ENCODE results near the gene SIT1. TPM values are rescaled to one million over a fixed set of nuclear protein-coding genes. Genes with fewer than 3 reads are reported as not detected.

Gene SIT1
- total RNA-seq, 1 experiment from 2014 or later, result not detected

DNA sequence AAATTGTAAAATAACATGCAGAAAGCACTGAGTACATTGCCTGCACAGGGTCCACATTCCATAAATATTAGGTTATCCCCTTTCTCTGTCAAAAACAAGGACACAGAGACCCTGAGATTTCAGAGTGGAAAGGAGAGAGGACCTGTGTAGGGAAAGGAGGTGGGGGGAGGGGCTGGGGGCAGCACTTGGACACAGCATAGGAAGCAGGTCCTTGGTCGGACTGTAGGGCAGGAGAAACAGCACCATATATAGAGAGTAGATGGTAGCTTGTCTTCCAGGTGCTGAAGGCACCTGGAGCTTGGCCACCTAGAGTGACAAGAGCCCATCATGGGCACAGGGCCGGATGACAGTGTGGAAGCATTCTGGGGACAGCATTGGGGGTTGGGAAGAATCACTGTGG, 36.6 kb upstream of the SIT1 start:
- H3K4me1 ChIP-seq, result peaks cover 13% of the 10 kb centered on the region
- no peaks in the 10 kb centered on the region for H3K9me3 ChIP-seq (replicated peaks)
- peaks cover 53% of the 10 kb centered on the region for H3K36me3 ChIP-seq
- no peak overlapping the region for H3K27ac ChIP-seq
- H3K27me3 ChIP-seq, result no peaks in the 10 kb centered on the region
- H3K4me3 ChIP-seq, result no peak overlapping the region
- DNase-seq, result no peak

DNA sequence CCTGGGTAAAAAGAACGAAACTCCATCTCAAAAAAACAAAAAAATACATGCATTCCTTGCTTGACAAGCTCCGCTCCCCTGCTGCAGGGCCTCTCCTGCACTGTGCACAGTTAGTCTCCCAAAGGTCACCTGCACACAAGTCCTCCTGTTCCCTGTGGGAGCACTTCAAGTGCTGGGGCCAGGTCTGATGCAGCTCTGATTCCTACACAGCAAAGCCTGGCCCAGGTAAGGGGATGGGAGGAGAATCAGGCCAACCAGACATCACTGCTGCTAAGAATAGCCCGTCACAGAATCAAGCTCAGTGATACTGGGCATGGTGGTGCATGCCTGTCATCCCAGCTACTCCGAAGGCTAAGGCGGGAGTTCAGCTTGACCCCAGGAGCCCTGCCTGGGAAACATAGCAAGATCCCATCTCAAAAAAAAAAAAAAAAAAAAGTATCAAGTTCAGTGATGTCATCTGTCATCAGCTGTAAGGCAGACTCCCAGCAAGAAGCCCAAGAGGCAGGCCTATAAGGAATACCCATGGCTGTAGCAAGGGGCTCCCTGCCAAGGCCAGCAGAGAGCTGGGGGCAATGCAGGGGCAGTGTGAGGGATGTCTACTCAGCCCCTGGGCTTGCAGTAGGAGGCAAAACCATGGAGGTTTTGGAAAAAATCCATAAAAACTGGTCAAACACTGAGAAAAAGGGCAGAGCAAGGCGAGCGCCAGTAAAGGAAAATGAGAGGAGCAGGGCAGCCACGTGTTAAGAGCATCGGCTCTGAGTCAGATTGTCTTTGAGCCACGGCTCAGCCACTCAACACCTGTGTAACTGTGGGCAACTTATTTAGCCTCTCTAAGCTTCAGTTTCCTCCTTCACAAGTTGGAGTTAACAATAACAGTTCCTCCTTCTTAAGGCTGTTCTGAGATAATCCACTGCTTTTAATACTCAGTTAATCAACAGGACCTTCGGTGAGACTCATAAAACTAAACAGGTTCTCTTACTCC, 35.8 kb upstream of the SIT1 start:
- Histone ChIP-seq H3K27me3 (no peaks in the 10 kb centered on the region), H3K4me3 (no peak overlapping the region), H3K4me1 (peaks cover 13% of the 10 kb centered on the region), H3K27ac (no peak overlapping the region), H3K9me3 (replicated peaks) (no peaks in the 10 kb centered on the region), H3K36me3 (peaks cover 53% of the 10 kb centered on the region)
- DNase-seq, result no peak

DNA sequence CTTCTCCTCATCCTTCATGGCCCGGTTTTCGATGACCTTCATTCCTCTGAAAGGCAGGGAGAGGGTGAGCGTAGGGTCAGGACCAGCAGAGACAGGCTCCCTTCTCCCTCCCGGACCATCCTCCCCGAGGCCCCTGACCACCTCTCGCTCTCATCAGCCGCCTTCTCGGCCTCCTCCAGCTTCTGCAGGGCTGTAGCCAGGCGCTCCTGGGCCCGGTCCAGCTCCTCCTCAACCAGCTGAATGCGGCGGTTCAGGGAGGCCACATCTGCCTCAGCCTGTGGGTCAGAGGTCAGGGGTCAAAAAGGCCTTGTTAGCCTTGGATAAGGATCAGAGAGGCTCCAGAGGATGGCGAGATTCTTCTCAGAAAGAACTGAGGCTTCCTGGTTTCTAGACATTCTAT, 34.8 kb upstream of the SIT1 start:
- Histone ChIP-seq H3K27ac (no peak overlapping the region), H3K4me3 (no peak overlapping the region), H3K4me1 (peaks cover 13% of the 10 kb centered on the region), H3K9me3 (replicated peaks) (no peaks in the 10 kb centered on the region), H3K27me3 (no peaks in the 10 kb centered on the region), H3K36me3 (peaks cover 53% of the 10 kb centered on the region)
- DNase-seq, result no peak

DNA sequence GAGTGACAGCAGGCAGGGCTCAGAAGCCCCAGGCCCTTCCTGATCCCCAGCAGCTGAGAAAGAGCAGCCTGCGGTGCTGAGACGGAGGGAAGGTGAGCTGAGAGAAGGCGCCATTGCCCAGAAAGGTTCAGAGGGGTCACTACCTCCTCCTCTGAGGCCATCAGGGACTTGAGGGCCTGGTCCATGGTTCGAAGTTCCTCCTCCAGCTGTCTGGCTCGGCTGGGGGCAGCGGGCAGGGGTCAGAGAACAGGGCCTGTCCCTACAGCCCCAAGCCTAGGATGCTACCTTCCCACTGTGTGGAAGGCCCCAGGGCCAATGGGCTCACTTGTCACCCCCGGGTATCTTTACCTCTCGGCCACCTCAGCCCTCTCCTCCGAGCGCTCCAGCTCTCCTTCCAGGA, 34.2 kb upstream of the SIT1 start:
- Histone ChIP-seq H3K27me3 (no peaks in the 10 kb centered on the region), H3K36me3 (peaks cover 53% of the 10 kb centered on the region), H3K4me1 (peaks cover 13% of the 10 kb centered on the region), H3K27ac (no peak overlapping the region), H3K9me3 (replicated peaks) (no peaks in the 10 kb centered on the region), H3K4me3 (no peak overlapping the region)
- no peak for DNase-seq

DNA sequence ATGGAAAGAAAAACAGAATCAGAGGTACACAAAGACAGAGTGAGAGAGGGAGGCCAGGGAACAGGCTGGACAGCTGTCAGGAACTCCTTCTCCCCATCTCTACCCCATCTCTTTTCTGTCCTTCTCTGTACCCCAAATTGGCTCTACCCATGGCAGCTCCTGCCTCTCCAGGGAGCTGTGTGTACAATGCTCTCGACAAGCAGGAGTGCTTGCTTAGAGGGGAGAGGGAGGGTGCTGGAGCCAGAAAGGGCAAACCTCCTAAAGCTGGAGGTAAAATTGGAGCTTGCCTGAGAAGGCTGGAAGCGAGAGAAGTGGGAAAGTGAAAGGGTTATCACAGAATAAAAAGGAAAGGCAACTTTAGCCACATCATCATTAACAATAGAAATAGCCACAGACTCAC, 32.6 kb upstream of the SIT1 start:
- no peak overlapping the region for H3K4me3 ChIP-seq
- H3K36me3 ChIP-seq, result peaks cover 53% of the 10 kb centered on the region
- no peaks in the 10 kb centered on the region for H3K9me3 ChIP-seq (replicated peaks)
- no peak overlapping the region for H3K27ac ChIP-seq
- DNase-seq, result no peak
- peaks cover 11% of the 10 kb centered on the region for H3K4me1 ChIP-seq
- H3K27me3 ChIP-seq, result no peaks in the 10 kb centered on the region

DNA sequence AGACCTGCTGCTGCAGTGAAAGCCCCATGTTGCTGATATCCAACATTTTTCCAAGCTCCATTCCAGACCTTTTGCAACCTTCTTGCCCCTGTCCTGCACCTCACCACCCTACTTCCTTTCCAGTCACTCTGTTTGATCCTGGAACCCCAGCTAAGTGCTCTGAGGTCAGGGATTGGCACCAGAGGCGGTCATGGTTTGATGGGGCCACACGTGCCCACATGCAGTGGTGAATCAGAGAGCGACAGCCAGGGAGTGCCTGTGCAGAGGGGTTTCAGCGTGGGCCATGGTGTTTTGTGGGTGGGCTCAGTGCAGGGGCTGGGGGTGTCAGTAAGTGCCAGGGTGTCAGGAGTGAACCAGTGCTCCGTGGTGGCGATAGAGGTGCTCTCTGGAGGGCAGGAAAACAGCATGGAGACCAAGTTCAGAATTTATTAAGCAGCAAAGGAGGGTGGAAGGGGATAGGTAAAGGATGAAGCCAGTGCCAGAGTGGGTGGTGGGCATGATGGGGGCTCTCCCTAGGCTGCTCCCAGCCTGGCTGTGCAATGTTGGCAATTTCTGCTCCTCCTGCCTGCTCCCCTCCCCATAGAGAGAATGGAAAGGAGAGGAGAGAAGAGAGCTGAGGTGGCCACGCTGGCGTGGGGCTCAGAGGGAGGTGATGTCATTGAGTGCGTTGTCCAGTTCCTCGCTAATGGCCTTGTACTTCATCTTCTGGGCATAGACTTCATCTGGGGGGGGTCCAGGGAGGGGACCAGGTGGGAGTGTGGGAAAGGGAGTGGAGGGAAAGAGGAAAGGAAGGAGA, 32.0 kb upstream of the SIT1 start:
- peaks cover 5% of the 10 kb centered on the region for H3K4me1 ChIP-seq
- H3K27ac ChIP-seq, result no peak overlapping the region

GRCh38 chr9:35682051-35682450, 31.3 kb upstream of the SIT1 start:
- no peak overlapping the region for H3K4me3 ChIP-seq
- no peak for DNase-seq
- no peaks in the 10 kb centered on the region; the same call in 1 of the 2 replicates for H3K4me1 ChIP-seq
- no peaks in the 10 kb centered on the region for H3K9me3 ChIP-seq (replicated peaks)
- no peaks in the 10 kb centered on the region for H3K27me3 ChIP-seq
- H3K27ac ChIP-seq, result no peak overlapping the region
- peaks cover 41% of the 10 kb centered on the region for H3K36me3 ChIP-seq

More for the DNA sequence above, 32.0 kb upstream of the SIT1 start:
- Histone ChIP-seq H3K36me3 (peaks cover 48% of the 10 kb centered on the region), H3K9me3 (replicated peaks) (no peaks in the 10 kb centered on the region), H3K27me3 (no peaks in the 10 kb centered on the region), H3K4me3 (no peak overlapping the region)
- DNase-seq, result no peak

DNA sequence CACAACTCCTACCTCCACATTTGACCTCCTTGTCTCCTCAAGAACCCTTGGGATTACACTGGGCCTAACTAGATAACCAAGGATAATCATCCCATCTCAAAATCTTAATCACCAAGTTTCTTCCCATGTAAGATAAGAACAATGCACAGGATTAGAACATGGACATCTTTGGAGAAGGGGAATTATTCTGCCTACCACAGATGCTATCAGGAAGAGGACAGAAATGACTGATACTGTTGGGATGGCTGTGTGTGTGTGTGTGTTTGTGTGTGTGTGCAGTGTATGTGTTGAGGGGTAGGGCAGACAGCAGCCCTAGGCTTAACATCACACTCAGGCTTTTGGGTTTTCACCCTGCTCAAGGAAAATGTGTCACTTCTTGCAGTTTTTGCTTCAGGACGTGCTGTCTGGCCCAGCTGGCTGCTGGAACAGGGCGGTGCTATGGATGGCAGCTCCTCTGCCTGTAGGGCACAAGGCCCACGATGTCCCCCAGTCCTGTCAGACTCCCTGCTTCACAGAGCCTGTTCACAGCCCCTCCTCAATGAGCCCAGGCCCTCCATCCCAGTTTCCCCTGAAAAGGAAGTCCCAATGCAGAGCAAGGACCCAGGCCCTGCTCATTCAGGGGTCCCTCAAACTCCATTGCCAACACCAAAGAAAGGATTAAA, 30.7 kb upstream of the SIT1 start:
- DNase-seq, result no peak
- no peaks in the 10 kb centered on the region for H3K4me1 ChIP-seq
- no peaks in the 10 kb centered on the region for H3K9me3 ChIP-seq (replicated peaks)
- H3K36me3 ChIP-seq, result peaks cover 41% of the 10 kb centered on the region
- H3K4me3 ChIP-seq, result no peak overlapping the region
- H3K27me3 ChIP-seq, result no peaks in the 10 kb centered on the region
- no peak overlapping the region for H3K27ac ChIP-seq

GRCh38 chr9:35680331-35681105, 29.8 kb upstream of the SIT1 start:
- no peak for DNase-seq

DNA sequence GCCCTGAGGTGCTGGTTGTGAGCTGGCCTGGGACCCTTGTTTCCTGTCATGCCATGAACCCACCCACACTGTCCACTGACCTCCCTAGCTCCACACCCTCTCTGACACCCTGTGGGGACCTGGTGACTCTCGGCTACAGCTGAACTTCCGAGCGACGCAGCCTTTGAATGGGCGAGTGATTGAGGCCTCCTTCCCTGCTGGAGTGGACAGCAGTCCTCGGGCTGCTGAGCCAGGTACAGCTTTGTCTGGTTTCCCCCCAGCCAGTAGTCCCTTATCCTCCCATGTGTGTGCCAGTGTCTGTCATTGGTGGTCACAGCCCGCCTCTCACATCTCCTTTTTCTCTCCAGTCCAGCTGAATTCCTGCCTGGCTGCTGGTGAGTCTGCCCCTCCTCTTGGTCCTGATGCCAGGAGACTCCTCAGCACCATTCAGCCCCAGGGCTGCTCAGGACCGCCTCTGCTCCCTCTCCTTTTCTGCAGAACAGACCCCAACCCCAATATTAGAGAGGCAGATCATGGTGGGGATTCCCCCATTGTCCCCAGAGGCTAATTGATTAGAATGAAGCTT, 29.1 kb upstream of the SIT1 start:
- Histone ChIP-seq H3K36me3 (peaks cover 26% of the 10 kb centered on the region), H3K27me3 (no peaks in the 10 kb centered on the region)
- no peak for DNase-seq

More at GRCh38 chr9:35680331-35681105, 29.8 kb upstream of the SIT1 start:
- no peaks in the 10 kb centered on the region for H3K4me1 ChIP-seq
- no peaks in the 10 kb centered on the region for H3K27me3 ChIP-seq
- H3K4me3 ChIP-seq, result no peak overlapping the region
- peaks cover 33% of the 10 kb centered on the region for H3K36me3 ChIP-seq
- H3K9me3 ChIP-seq (replicated peaks), result no peaks in the 10 kb centered on the region
- no peak overlapping the region for H3K27ac ChIP-seq

GRCh38 chr9:35679091-35679490, 28.4 kb upstream of the SIT1 start:
- DNase-seq, result no peak
- Histone ChIP-seq H3K27me3 (no peaks in the 10 kb centered on the region), H3K27ac (no peak overlapping the region), H3K4me3 (no peak overlapping the region), H3K9me3 (replicated peaks) (no peaks in the 10 kb centered on the region), H3K4me1 (no peaks in the 10 kb centered on the region), H3K36me3 (peaks cover 19% of the 10 kb centered on the region)

More for the DNA sequence above, 29.1 kb upstream of the SIT1 start:
- no peak overlapping the region for H3K4me3 ChIP-seq
- no peaks in the 10 kb centered on the region for H3K9me3 ChIP-seq (replicated peaks)
- no peaks in the 10 kb centered on the region for H3K4me1 ChIP-seq
- H3K27ac ChIP-seq, result no peak overlapping the region

DNA sequence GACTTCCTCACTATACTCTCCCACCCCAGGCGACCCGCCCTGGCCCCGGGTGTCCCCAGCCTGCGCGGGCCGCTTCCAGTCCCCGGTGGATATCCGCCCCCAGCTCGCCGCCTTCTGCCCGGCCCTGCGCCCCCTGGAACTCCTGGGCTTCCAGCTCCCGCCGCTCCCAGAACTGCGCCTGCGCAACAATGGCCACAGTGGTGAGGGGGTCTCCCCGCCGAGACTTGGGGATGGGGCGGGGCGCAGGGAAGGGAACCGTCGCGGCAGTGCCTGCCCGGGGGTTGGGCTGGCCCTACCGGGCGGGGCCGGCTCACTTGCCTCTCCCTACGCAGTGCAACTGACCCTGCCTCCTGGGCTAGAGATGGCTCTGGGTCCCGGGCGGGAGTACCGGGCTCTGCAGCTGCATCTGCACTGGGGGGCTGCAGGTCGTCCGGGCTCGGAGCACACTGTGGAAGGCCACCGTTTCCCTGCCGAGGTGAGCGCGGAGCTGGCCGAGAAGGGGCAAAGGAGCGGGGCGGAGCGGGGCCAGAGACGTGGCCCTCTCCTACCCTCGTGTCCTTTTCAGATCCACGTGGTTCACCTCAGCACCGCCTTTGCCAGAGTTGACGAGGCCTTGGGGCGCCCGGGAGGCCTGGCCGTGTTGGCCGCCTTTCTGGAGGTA, 25.1 kb upstream of the SIT1 start:
- Histone ChIP-seq H3K27ac (no peak overlapping the region), H3K36me3 (no peaks in the 10 kb centered on the region), H3K4me1 (peaks cover 3% of the 10 kb centered on the region; the same call in 1 of the 2 replicates), H3K27me3 (no peaks in the 10 kb centered on the region), H3K4me3 (no peak overlapping the region), H3K9me3 (replicated peaks) (no peaks in the 10 kb centered on the region)
- DNase-seq, result no peak

GRCh38 chr9:35675204-35675603, 24.5 kb upstream of the SIT1 start:
- Histone ChIP-seq H3K27ac (no peak overlapping the region), H3K27me3 (no peaks in the 10 kb centered on the region), H3K36me3 (no peaks in the 10 kb centered on the region), H3K9me3 (replicated peaks) (no peaks in the 10 kb centered on the region), H3K4me1 (peaks cover 3% of the 10 kb centered on the region; the same call in 1 of the 2 replicates), H3K4me3 (no peak overlapping the region)
- no peak for DNase-seq

All from SJCRH30 (cell line).